Stimulated activated CD4-positive, alpha-beta T cell treated with anti-CD3 and anti-CD28 coated beads, Interleukin-1b, Interleukin-23, amount 100 ng/mL, for 48 hours (primary cell): ENCODE results near the gene STUB1.

Experiments used
- DNase-seq: peaks from one replicate; pipeline ENCODE4 v3.0.0-alpha.2; 2020

The STUB1 gene

GRCh38 chr16:667780-668518 lies 12.3 kb upstream of the STUB1 start, which contains the start of gene RHOT2:
Gene RHOT2, plus strand, starts transcription at chr16:668132. Its CDS starts 68 bp downstream, at chr16:668200.
- DNase-seq, result peak; percentile 92

DNA sequence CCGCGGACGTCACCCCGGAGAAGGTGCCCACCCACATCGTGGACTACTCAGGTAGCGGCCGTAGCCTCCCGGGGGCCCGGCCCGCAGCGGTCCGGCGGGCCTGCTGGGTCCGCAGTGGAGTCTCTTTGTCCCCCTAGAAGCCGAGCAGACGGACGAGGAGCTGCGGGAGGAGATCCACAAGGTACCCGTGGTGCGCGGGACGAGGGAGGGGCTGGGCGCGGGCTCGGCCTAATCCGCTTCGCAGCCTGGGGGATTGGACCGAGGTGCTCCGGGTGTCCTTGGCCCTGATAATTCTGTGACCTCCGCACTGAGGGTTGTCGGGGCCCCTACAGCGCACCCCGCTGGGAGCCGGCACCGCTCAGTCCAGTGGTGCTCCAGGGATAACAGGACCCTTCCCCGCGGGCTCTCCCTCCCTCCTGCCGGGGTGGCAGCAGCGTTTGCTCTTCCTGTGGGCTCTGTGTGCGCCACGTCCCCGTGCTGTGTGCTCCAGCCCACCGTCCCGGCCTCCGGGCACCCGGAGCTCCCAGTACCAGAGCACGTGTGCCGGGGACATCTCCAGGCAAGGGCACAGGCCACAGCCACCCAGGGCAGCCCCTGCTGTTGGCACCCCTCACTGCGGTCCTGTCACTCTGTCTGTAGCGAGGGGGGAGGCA lies 11.6 kb upstream of the STUB1 start:
- DNase-seq, result no peak

DNA sequence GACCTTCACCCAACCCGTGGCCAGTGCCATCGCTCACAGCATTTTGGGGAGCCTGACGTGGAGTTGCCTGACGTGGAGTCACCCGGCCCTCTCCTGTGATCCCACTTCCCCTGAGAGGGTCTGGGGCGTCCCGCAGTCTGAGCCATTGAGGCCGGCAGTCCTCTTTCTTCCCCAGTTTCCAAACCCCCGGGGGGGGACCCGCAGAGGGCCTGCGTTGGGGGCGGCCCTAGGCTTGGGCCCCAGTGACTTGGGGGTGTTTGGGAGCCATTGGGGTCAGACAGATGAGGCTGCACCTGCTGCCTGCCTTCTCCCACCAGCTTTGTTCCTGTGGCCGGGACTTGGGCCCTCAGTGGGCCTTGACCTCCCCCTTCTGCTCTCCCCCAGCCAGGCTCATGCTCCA lies 10.5 kb upstream of the STUB1 start:
- no peak for DNase-seq

- no peak for DNase-seq
These were observed 9.5 kb upstream of the STUB1 start for GRCh38 chr16:670485-671352.

- DNase-seq, result no peak
These were observed 8.7 kb upstream of the STUB1 start for GRCh38 chr16:671353-672131.

GRCh38 chr16:672371-672770 lies 7.8 kb upstream of the STUB1 start:
- no peak for DNase-seq

- no peak for DNase-seq
These were observed 7.4 kb upstream of the STUB1 start for GRCh38 chr16:672851-673250.

GRCh38 chr16:673399-673991 lies 6.7 kb upstream of the STUB1 start:
- no peak for DNase-seq

DNA sequence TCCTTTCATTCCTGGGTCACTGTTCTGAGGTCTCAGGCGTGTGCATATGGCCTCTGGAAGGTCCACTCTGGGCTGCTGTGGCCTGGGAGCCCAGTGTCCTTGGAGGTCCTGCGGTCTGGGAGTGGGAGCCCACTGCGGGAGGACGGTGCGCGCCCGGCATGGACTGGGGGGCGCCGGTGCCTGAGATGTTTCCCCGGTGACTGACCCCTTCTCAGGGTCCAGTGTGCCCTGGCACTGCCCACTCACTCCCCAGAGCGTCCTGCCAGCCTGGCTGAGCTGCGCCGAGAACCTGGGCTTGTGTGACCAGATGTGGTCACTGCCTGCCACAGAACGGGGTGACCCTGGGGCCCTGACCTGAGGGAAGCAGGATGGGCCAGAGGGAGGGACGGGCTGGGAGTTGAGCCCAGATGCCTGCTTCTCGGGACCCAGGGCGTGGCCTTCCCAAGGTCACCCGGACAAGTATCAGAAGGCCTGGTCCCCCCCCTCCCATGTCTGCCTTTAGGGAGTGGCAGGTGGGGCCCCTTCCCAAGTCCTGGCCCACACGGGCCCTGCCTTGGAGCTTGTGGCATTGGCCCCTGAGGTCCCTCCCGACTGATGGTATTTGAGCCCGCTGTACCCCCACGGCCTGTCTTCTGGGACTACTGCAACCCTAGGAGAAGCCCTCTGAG lies 5.9 kb upstream of the STUB1 start:
- DNase-seq, result no peak

- DNase-seq, result no peak
These were observed 5.0 kb upstream of the STUB1 start, which contains the start of gene RHBDL1 for GRCh38 chr16:674968-675883. Gene RHBDL1, plus strand, starts transcription at chr16:675671. Its CDS starts 120 bp downstream, at chr16:675791.

GRCh38 chr16:675884-676564 lies 4.2 kb upstream of the STUB1 start:
- DNase-seq, result no peak

GRCh38 chr16:676565-676902 lies 3.7 kb upstream of the STUB1 start:
- DNase-seq, result no peak

DNA sequence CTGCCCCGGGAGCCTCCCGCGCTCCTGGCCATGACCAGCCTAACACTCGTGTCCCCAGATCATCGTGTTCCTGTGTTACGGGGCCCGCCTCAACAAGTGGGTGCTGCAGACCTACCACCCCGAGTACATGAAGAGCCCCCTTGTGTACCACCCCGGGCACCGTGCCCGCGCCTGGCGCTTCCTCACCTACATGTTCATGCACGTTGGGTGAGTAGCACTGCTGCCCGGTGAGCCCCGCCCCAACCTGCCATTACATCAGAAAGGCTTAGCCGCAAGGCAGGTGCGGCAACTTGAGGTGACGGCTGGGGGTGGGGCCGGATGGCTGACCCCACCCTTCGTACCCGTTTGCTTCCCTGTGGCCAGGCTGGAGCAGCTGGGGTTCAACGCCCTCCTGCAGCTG lies 3.3 kb upstream of the STUB1 start:
- DNase-seq, result no peak

DNA sequence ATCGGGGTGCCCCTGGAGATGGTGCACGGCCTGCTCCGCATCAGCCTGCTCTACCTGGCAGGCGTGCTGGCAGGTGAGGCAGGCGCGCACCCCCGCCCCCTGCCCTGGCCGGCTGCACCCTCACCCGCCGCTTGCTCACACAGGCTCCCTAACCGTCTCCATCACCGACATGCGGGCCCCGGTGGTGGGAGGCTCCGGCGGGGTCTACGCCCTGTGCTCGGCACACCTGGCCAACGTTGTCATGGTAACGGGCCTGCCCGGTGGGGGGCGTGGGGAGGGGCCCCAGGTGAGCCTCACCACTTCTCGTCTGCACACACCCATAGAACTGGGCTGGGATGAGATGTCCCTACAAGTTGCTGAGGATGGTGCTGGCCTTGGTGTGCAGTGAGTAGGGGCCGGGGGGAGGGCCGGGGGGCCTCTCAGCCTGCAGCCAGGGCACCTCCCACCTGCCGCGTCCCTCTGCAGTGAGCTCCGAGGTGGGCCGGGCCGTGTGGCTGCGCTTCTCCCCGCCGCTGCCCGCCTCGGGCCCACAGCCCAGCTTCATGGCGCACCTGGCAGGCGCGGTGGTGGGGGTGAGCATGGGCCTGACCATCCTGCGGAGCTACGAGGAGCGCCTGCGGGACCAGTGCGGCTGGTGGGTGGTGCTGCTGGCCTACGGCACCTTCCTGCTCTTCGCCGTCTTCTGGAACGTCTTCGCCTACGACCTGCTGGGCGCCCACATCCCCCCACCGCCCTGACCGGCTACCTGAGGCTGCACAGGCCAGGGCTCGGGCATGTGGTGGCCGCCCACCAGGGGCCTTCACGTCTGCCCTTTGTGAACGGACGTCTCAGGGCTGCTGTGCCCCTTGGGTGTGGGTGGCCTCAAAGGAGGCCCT lies 2.7 kb upstream of the STUB1 start:
- DNase-seq, result no peak

- DNase-seq, result no peak
These were observed 1.9 kb upstream of the STUB1 start for GRCh38 chr16:678209-678857.

- peak; percentile 53 for DNase-seq
These were observed 1.1 kb upstream of the STUB1 start for GRCh38 chr16:678858-679813.

DNA sequence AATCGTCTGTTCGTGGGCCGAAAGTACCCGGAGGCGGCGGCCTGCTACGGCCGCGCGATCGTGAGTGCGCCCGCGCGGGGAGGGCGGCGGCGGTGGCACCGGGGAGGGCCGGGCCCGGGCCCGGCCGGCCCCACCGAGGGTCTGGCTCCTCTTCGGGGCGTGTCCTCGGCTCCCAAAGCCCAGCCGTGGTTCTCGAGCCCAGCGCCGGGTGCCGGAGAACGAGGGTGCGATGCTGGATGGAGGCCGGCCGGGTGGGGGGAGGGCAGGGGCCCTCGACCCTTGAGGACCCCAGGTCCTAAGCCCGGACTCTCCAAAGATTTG lies 375 bp downstream of the STUB1 start:
- no peak for DNase-seq
